PFSK-1 (cell line): ENCODE results near the gene IL15.

Source experiments
- FOXP2 ChIP-seq: optimal IDR thresholded peaks from 2 replicates; pipeline ENCODE3; 2011; ENCODE audit warnings: borderline replicate concordance, control low read depth, inconsistent platforms; ENCODE audit not compliant: insufficient read depth; ENCODE audit errors: extremely low read length, extremely low read depth
- POLR2AphosphoS5 ChIP-seq: IDR thresholded peaks from 2 replicates; pipeline ENCODE4 v1.6.1; 2012; ENCODE audit warnings: low read depth, mild to moderate bottlenecking, control low read depth, low read length, moderate library complexity
- SIN3A ChIP-seq: IDR thresholded peaks from 2 replicates; pipeline ENCODE4 v1.6.1; 2012; ENCODE audit warnings: mild to moderate bottlenecking, low read length, moderate library complexity, borderline replicate concordance; ENCODE audit not compliant: insufficient read depth
- TAF1 ChIP-seq: IDR thresholded peaks from 2 replicates; pipeline ENCODE4 v1.6.1; 2012; ENCODE audit warnings: low read length, control low read depth, borderline replicate concordance; ENCODE audit not compliant: insufficient read depth
- TF ChIP-seq, protein P1 (sequence below), 2 experiments: IDR thresholded peaks; 2 replicates each; pipeline versions ENCODE4 v1.6.1 to v1.8.0; 2011 to 2012; ENCODE audit warnings: low read depth in 2 of 2, low read length in 2 of 2, control low read depth in 1 of 2, inconsistent platforms in 1 of 2, mild to moderate bottlenecking in 1 of 2, moderate library complexity in 1 of 2; ENCODE audit not compliant: insufficient read depth in 1 of 2

IL15 gene

DNA sequence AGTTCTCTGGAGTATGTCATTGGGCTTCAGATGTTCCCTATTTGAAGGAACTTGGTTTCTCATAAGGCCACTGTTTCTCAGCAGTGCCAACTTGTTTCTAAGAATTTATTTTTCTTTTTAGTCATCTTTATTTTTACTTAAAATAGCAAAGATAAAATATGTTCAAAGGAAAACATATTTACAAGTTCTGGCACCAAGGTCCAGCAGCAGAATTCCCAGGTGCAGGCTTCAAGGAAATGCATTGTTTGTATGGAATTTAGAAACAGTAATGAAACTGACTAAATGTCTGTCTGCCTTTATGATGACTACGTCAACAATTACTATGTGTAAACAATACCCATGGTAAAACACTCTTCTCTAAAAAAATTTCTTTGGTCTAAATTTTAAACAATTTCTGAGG, 109.6 kb downstream of the IL15 start:
- TF ChIP-seq FOXP2 (no peak), POLR2AphosphoS5 (no peak), SIN3A (no peak), TAF1 (no peak)
- TF ChIP-seq, protein P1, sequence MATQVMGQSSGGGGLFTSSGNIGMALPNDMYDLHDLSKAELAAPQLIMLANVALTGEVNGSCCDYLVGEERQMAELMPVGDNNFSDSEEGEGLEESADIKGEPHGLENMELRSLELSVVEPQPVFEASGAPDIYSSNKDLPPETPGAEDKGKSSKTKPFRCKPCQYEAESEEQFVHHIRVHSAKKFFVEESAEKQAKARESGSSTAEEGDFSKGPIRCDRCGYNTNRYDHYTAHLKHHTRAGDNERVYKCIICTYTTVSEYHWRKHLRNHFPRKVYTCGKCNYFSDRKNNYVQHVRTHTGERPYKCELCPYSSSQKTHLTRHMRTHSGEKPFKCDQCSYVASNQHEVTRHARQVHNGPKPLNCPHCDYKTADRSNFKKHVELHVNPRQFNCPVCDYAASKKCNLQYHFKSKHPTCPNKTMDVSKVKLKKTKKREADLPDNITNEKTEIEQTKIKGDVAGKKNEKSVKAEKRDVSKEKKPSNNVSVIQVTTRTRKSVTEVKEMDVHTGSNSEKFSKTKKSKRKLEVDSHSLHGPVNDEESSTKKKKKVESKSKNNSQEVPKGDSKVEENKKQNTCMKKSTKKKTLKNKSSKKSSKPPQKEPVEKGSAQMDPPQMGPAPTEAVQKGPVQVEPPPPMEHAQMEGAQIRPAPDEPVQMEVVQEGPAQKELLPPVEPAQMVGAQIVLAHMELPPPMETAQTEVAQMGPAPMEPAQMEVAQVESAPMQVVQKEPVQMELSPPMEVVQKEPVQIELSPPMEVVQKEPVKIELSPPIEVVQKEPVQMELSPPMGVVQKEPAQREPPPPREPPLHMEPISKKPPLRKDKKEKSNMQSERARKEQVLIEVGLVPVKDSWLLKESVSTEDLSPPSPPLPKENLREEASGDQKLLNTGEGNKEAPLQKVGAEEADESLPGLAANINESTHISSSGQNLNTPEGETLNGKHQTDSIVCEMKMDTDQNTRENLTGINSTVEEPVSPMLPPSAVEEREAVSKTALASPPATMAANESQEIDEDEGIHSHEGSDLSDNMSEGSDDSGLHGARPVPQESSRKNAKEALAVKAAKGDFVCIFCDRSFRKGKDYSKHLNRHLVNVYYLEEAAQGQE (IDR thresholded peaks at IDR 0.05; ENCODE audit: insufficient read depth in 1 of 2, low read depth in 2 of 2, low read length in 2 of 2), result no peak

DNA sequence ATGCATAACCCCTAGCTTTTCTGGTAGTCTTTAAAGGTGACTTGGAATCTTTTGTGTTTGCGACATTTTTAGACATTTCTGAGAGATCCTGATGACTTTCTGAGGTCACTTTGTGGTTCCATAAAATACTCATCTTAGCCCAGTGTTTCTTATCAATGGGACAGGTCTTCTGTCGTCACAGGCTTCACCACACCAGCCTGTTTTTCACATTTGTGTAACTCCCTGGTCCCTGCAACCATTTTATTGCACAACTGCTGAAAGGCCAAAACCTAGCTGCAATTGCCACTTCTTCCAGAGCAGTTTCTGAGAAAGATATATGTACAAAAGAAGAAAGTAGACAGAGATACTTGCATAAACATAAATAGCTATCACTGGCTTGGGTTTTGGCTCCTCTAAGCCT, 120.9 kb downstream of the IL15 start:
- TF ChIP-seq, protein P1 (IDR thresholded peaks at IDR 0.05; ENCODE audit: insufficient read depth in 1 of 2, low read depth in 2 of 2, low read length in 2 of 2), result no peak
- TF ChIP-seq TAF1 (no peak), FOXP2 (no peak), POLR2AphosphoS5 (no peak), SIN3A (no peak)

DNA sequence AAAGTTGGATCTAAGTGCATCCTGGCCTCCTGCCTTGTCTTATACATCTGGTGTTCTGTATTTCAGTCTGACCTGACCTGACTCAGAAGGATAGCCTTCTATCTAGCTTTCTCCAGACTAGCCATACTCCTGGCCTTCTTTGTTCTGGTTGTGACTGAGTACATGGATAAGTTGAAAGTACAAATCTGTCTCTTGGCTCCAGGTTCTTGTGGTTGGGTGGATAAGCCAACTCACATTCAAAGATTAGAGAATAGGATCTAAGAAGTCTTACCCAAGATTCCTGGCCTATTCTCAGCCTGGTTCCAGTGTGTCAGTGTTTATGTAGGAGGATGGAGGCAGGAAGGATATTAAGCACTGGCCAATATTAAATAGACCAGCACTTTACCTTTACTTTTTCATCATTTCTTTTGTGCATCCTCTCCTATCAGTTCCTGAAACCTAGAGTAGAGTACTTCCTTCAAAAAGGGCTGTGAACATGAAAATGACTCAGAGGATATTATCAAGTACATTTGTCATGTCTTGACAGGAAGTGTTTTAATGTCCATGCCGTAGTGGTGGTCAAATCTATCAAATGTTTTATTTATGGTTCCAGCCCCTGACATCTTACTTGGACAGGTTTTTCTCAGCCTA, 123.5 kb downstream of the IL15 start:
- TF ChIP-seq SIN3A (no peak), TAF1 (no peak), FOXP2 (no peak), POLR2AphosphoS5 (no peak)
- TF ChIP-seq, protein P1 (IDR thresholded peaks at IDR 0.05; ENCODE audit: insufficient read depth in 1 of 2, low read depth in 2 of 2, low read length in 2 of 2), result no peak

DNA sequence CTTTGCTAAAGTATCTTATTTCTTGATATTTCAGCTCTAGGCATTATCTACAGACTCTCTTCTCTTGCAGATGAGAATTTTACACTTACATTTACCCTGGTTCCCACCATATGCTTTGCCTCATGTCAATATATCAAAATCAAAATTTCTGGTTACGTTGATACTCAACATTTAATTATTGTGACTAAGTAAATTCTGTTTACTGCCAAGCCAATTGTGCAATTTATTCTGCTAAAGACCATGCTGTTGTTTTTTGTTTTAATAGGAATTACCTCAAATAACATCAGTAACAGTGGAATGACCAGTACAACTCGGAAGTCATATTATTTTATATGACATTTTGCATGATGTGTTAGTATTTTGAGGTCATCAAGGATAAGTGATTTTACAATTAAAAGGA, 125.5 kb downstream of the IL15 start:
- TF ChIP-seq TAF1 (no peak), SIN3A (no peak), POLR2AphosphoS5 (no peak), FOXP2 (no peak)
- TF ChIP-seq, protein P1 (IDR thresholded peaks at IDR 0.05; ENCODE audit: insufficient read depth in 1 of 2, low read depth in 2 of 2, low read length in 2 of 2), result no peak
